ENCODE measurements around the gene LDLRAD4. TPM values are rescaled to one million over a fixed set of nuclear protein-coding genes. Genes with fewer than 3 reads are reported as not detected.

Gene LDLRAD4
- total RNA-seq, 1 donor from 2014 or later: 104 TPM

- DNase-seq (ENCODE audit: low spot score): no peak
Observed at GRCh38 chr18:13382954-13383827, 164.6 kb downstream of the LDLRAD4 start.

- DNase-seq (ENCODE audit: low spot score): no peak
Observed at GRCh38 chr18:13386891-13387801, 168.6 kb downstream of the LDLRAD4 start.

DNA sequence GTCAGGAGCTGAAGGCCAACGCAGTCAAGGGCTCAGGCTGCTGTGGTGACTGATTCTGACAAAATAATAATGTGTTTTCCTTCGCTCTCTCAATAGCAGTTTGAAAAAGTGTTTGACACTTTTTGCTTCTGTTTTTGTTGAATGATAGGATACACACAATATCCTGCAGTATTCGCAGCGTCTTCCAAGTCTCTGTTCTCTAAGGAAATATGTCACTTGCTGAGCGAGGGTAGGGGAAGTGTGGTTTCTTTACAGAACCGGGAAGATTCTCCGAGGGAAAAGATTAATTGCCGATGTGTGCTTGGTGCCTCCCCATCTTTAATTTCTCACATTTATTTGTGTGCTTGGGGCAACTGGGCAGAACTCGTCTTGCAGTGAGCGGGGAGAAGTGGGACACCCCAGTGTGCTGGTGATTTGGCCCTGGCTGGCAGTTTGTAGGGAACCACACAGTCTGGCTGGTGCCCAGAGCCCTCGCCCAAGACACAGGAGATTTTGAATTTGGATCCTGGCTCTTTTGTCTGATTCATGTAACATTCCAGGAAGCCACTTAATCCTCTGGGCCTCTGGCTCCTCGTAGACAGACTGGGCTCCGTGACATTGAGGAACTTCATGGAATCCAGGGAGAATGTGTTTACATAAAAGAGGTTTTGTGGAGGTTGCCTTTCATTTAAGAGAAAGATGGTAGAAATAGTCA is 169.4 kb downstream of the LDLRAD4 start:
- DNase-seq (ENCODE audit: low spot score): peak; percentile 74

GRCh38 chr18:13388586-13389490 is 170.3 kb downstream of the LDLRAD4 start:
- DNase-seq (ENCODE audit: low spot score): no peak

DNA sequence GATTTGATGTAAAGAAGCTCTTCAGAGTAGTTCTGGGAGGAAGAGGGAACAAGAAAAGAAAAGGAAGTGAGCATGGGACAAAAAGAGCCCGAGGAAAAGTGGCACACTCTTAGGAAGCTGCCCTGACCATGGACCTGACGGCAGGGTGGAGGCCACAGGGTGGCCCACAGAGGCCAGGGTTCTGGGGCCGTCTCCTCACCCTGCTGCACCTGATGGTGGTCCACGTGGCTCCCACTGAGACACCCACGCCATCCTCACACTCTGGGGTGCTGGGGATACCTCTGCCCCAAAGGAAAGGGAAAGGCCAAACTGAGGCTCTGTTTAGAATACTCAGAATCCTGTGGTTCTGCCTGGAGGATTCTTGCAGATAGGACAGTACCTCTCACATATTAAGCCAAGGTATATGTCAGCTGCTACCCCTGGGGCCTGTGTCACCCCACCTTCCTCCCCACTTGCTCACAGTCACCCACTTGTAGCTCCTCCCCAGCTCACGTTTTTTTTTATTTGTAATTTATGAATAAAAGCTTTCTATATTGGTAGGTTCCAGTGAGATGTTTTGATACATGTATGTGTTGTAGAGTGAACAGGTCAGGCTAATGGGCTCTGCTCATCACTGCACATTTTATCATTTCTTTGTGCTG is 171.1 kb downstream of the LDLRAD4 start:
- no peak for DNase-seq (ENCODE audit: low spot score)

GRCh38 chr18:13390196-13390595 is 171.6 kb downstream of the LDLRAD4 start:
- DNase-seq (ENCODE audit: low spot score): no peak

- DNase-seq (ENCODE audit: low spot score): no peak
Observed at GRCh38 chr18:13390711-13391110, 172.2 kb downstream of the LDLRAD4 start.

- DNase-seq (ENCODE audit: low spot score): no peak
Observed at GRCh38 chr18:13392029-13392750, 173.6 kb downstream of the LDLRAD4 start.

DNA sequence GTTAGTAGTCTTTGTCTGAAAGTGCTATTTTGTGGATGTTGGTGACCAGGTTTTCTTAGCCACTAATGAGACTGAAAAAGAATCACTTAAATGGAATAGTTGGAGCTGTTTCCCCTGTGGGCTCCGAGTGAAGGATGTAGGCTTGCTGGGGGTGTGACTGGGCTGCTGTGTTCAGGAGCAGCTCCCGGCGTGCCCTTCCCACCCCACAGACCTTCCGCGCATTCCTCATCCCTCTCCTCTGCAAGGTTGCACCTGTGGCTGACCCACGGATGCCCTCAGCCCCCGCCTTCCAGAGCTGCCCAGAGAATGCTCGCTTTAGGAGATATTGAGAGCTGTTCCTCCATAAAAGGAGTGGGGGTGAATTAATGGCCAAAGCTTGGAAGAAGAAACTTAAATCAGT is 174.3 kb downstream of the LDLRAD4 start:
- DNase-seq (ENCODE audit: low spot score): no peak

GRCh38 chr18:13393338-13393737 is 174.8 kb downstream of the LDLRAD4 start:
- no peak for DNase-seq (ENCODE audit: low spot score)

DNA sequence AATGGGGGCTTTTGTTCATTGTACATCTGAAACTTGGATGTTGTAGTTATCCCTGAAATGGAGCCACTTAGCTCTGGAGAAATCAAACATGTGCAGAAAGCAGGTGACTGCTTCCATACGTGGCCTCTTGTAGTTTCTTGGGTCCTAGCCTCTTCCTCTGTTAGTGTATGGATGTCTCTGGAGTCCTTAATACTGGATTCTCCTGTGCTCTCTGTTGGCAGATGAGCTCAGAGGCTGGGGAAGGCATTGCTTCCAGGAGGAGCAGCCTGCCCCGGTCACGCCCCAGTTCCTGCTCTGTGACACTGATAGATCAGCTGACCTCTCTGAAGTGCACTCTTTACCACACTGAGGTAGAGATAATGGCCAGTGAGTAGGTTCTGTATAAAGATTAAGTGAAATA is 176.2 kb downstream of the LDLRAD4 start:
- DNase-seq (ENCODE audit: low spot score): no peak

DNA sequence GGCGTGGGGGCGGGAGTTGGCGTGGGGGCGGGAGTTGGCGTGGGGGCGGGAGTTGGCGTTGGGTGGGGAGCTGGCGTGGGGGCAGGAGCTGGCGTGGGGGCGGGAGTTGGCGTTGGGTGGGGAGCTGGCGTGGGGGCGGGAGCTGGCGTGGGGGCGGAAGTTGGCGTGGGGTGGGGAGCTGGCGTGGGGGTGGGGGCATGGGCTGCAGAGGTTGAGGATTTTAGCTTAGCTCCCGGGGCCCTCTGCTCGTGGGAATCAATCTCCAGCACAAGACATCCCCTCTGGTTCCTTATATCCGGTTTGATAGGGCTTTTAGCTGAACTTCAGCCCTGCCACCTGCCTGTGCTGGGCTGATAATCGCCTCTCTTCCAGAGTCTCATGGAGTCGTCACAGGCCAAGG is 177.0 kb downstream of the LDLRAD4 start:
- no peak for DNase-seq (ENCODE audit: low spot score)

GRCh38 chr18:13397504-13398163 is 179.1 kb downstream of the LDLRAD4 start:
- no peak for DNase-seq (ENCODE audit: low spot score)

DNA sequence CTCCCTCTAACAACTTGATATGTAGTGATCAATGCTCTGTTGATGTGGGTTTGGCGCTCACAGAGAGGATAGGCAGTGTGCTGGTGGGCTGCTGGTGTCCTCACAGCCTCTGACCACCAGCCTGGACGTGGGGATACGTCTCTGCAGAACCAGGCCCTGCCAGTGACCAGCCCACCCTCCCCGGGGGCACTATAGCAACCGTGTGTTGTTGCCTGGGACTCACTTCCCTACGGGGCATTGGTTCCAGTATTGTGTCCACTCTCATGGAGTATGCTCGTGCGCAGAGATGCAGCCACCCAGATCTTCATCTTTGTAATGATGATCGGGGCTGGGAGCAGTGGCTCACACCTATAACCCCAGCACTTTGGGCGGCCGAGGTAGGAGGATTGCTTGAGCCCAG is 180.1 kb downstream of the LDLRAD4 start:
- DNase-seq (ENCODE audit: low spot score): no peak

GRCh38 chr18:13399511-13399910 is 181.0 kb downstream of the LDLRAD4 start:
- DNase-seq (ENCODE audit: low spot score): no peak

GRCh38 chr18:13400636-13401315 is 182.2 kb downstream of the LDLRAD4 start:
- no peak for DNase-seq (ENCODE audit: low spot score)

DNA sequence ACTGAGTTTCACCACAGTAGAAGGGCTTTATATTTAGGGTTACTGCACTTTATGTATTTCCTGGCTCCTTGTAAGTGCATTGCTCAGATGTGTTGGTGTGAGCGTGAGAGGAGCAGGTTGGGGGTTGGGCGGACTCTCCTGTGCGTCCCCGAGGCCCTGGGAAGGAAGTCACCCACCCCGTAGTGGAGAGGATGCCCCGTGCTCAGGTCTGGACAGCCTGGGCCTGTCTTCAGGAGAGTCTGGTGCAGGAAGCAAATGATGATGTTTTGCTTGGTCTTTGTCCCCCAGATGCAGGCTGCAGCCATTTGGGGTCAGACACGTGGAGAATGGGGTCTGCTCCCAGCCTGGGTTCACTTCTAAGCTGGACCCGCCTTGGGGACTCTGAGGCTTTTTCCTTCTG is 182.8 kb downstream of the LDLRAD4 start:
- DNase-seq (ENCODE audit: low spot score): no peak

- no peak for DNase-seq (ENCODE audit: low spot score)
Observed at GRCh38 chr18:13401826-13402225, 183.3 kb downstream of the LDLRAD4 start.
